HEK293 (cell line): ENCODE data around the gene USH1G.

Source experiments
- CTCF ChIA-PET: fragments of 350-600 bp; formaldehyde crosslinking; extraction: SDS; loops from one replicate; lab custom pipeline; 2021; ENCODE audit warnings: antibody characterized with exemption; lab: Yijun Ruan, JAX
- POLR2A ChIA-PET: fragments of 300-600 bp; formaldehyde crosslinking; extraction: SDS; loops from one replicate; lab custom pipeline; 2020; ENCODE audit warnings: antibody characterized with exemption, inconsistent platforms; lab: Yijun Ruan, JAX
- H3K27ac ChIP-seq: fragments of 200-500 bp; sonication (Bioruptor generic); 2 replicates; pipeline ENCODE4 v1.5.1; 2014; ENCODE audit warnings: low read depth, low read length, control low read depth, inconsistent platforms; ENCODE audit errors: extremely low read depth
- H3K36me3 ChIP-seq, 2 experiments: fragments of 200-500 bp in 1 of 2; sonication (Bioruptor generic) in 1 of 2; 1 replicate in 1 of 2; 2 replicates in 1 of 2; pipeline ENCODE4 v1.5.1; 2014 to 2017; ENCODE audit warnings: inconsistent platforms in 2 of 2, low read length in 2 of 2; ENCODE audit not compliant: control insufficient read depth in 2 of 2, insufficient read depth in 1 of 2
- H3K4me1 ChIP-seq: fragments of 200-500 bp; sonication (Bioruptor generic); 2 replicates; pipeline ENCODE4 v1.5.1; 2014; ENCODE audit warnings: mild to moderate bottlenecking, low read length, inconsistent platforms; ENCODE audit not compliant: control insufficient read depth, insufficient read depth
- H3K4me3 ChIP-seq: 2 replicates; pipeline ENCODE4 v1.5.1; 2011; ENCODE audit warnings: low read depth, mild to moderate bottlenecking, control low read depth, low read length, moderate library complexity
- H3K9me3 ChIP-seq: fragments of 200-500 bp; sonication (Bioruptor generic); 2 replicates; pipeline ENCODE4 v1.5.1; 2014; ENCODE audit warnings: low read depth, low read length, inconsistent platforms; ENCODE audit not compliant: control insufficient read depth, insufficient read depth
- EGR2 ChIP-seq: fragments of 450-650 bp; formaldehyde crosslinking; IDR thresholded peaks from 2 replicates; pipeline ENCODE4 v1.5.1; 2016; ENCODE audit warnings: low read depth, missing biosample characterization, missing genetic modification characterization
- HOXD13 ChIP-seq: sonication (generic); formaldehyde crosslinking; IDR thresholded peaks from 2 replicates; pipeline ENCODE4 v1.8.0; 2022; ENCODE audit warnings: missing genetic modification reagents, borderline replicate concordance
- KLF1 ChIP-seq: fragments of 450-650 bp; formaldehyde crosslinking; IDR thresholded peaks from 2 replicates; pipeline ENCODE4 v1.5.1; 2016; ENCODE audit warnings: missing biosample characterization, missing genetic modification characterization
- OVOL3 ChIP-seq: fragments of 450-650 bp; formaldehyde crosslinking; IDR thresholded peaks from 2 replicates; pipeline ENCODE4 v1.5.1; 2016; ENCODE audit warnings: missing biosample characterization, missing genetic modification characterization
- SALL2 ChIP-seq: fragments of 450-650 bp; formaldehyde crosslinking; IDR thresholded peaks from 2 replicates; pipeline ENCODE4 v1.5.0; 2017; ENCODE audit warnings: missing biosample characterization, mild to moderate bottlenecking, missing genetic modification characterization, borderline replicate concordance
- SP7 ChIP-seq: fragments of 450-650 bp; formaldehyde crosslinking; IDR thresholded peaks from 2 replicates; pipeline ENCODE4 v1.5.1; 2016; ENCODE audit warnings: missing biosample characterization, missing genetic modification characterization
- ZBTB17 ChIP-seq: fragments of 450-650 bp; formaldehyde crosslinking; IDR thresholded peaks from 2 replicates; pipeline ENCODE4 v1.5.1; 2016; ENCODE audit warnings: missing biosample characterization, missing genetic modification characterization
- ZBTB26 ChIP-seq: fragments of 450-650 bp; formaldehyde crosslinking; optimal IDR thresholded peaks from 2 replicates; pipeline ENCODE3; 2016; ENCODE audit warnings: missing biosample characterization, mild to moderate bottlenecking, missing genetic modification characterization
- ZBTB48 ChIP-seq: fragments of 450-650 bp; formaldehyde crosslinking; IDR thresholded peaks from 2 replicates; pipeline ENCODE4 v1.5.1; 2016; ENCODE audit warnings: missing biosample characterization, missing genetic modification characterization
- ZNF112 ChIP-seq: fragments of 450-650 bp; formaldehyde crosslinking; IDR thresholded peaks from 2 replicates; pipeline ENCODE4 v1.5.0; 2017; ENCODE audit warnings: missing biosample characterization, missing genetic modification characterization
- ZNF133 ChIP-seq: fragments of 450-650 bp; formaldehyde crosslinking; IDR thresholded peaks from 2 replicates; pipeline ENCODE4 v1.5.1; 2016; ENCODE audit warnings: missing biosample characterization, missing genetic modification characterization
- ZNF335 ChIP-seq: fragments of 450-650 bp; formaldehyde crosslinking; conservative IDR thresholded peaks from 2 replicates; pipeline ENCODE4 v1.5.1; 2016; ENCODE audit warnings: missing biosample characterization, missing genetic modification characterization
- ZNF366 ChIP-seq: fragments of 450-650 bp; formaldehyde crosslinking; conservative IDR thresholded peaks from 2 replicates; pipeline ENCODE4 v1.5.1; 2016; ENCODE audit warnings: missing biosample characterization, missing genetic modification characterization
- ZNF423 ChIP-seq: fragments of 450-650 bp; formaldehyde crosslinking; IDR thresholded peaks from 2 replicates; pipeline ENCODE4 v1.5.1; 2016; ENCODE audit warnings: missing biosample characterization, missing genetic modification characterization
- ZNF530 ChIP-seq: fragments of 450-650 bp; formaldehyde crosslinking; IDR thresholded peaks from 2 replicates; pipeline ENCODE4 v1.5.1; 2016; ENCODE audit warnings: low read depth, missing biosample characterization, missing genetic modification characterization
- ZNF600 ChIP-seq: fragments of 450-650 bp; formaldehyde crosslinking; IDR thresholded peaks from 2 replicates; pipeline ENCODE4 v1.5.1; 2016; ENCODE audit warnings: missing biosample characterization, missing genetic modification characterization
- ZNF658 ChIP-seq: fragments of 450-650 bp; formaldehyde crosslinking; IDR thresholded peaks from 2 replicates; pipeline ENCODE4; 2016; ENCODE audit warnings: missing biosample characterization, missing genetic modification characterization
- ZNF692 ChIP-seq: fragments of 450-650 bp; formaldehyde crosslinking; IDR thresholded peaks from 2 replicates; pipeline ENCODE4 v1.5.1; 2016; ENCODE audit warnings: missing biosample characterization, missing genetic modification characterization
- TF ChIP-seq, protein P1 (sequence below): fragments of 450-650 bp; formaldehyde crosslinking; IDR thresholded peaks from 2 replicates; pipeline ENCODE4 v1.5.1; 2016; ENCODE audit warnings: missing biosample characterization, missing genetic modification characterization
- TF ChIP-seq, protein P2 (sequence below): fragments of 450-650 bp; formaldehyde crosslinking; IDR thresholded peaks from 2 replicates; pipeline ENCODE4; 2016; ENCODE audit warnings: missing biosample characterization, missing genetic modification characterization
- TF ChIP-seq, protein P3 (sequence below): fragments of 450-650 bp; formaldehyde crosslinking; IDR thresholded peaks from 2 replicates; pipeline ENCODE4 v1.5.1; 2016; ENCODE audit warnings: missing biosample characterization, missing genetic modification characterization

The USH1G gene

DNA sequence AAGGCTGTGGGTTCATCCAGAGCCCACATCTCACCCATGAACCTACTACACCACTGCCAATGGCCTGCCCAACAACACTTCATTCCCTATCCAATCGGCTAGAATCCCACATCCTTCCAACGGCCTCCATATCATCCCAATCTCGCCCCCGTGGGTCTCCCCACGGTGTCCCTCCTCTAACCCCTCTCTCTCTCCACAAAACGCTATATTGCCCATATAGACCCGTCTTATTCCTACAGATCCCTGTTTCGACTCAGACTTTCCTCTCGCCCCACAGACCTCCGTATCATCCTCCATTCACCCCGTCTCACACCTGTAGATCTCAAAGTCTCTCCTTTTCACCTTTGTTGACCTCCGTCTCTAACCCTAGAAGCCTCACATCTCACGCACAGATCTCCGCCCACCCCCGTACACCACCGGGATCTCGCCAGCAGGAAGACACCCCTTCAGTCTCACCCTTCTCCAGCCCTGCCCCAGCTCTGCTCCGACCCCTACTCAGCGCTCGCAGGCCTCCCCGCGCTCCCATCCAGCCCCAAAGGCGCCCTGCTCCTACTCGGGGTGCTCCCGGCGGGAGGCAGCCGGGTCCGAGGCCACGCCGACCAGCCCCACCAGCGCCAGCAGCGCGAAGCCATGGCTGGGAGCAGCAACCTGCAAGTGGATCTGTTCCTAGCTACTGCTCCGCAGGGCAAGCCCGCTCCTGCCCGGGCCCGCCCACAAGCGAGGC, 50.6 kb downstream of the USH1G start, which contains the start of gene FDXR (continued):
- TF ChIP-seq, protein P1, sequence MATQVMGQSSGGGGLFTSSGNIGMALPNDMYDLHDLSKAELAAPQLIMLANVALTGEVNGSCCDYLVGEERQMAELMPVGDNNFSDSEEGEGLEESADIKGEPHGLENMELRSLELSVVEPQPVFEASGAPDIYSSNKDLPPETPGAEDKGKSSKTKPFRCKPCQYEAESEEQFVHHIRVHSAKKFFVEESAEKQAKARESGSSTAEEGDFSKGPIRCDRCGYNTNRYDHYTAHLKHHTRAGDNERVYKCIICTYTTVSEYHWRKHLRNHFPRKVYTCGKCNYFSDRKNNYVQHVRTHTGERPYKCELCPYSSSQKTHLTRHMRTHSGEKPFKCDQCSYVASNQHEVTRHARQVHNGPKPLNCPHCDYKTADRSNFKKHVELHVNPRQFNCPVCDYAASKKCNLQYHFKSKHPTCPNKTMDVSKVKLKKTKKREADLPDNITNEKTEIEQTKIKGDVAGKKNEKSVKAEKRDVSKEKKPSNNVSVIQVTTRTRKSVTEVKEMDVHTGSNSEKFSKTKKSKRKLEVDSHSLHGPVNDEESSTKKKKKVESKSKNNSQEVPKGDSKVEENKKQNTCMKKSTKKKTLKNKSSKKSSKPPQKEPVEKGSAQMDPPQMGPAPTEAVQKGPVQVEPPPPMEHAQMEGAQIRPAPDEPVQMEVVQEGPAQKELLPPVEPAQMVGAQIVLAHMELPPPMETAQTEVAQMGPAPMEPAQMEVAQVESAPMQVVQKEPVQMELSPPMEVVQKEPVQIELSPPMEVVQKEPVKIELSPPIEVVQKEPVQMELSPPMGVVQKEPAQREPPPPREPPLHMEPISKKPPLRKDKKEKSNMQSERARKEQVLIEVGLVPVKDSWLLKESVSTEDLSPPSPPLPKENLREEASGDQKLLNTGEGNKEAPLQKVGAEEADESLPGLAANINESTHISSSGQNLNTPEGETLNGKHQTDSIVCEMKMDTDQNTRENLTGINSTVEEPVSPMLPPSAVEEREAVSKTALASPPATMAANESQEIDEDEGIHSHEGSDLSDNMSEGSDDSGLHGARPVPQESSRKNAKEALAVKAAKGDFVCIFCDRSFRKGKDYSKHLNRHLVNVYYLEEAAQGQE (tag by site-specific recombination): peak; percentile 58; the same call in 1 of the 2 replicates
- TF ChIP-seq ZBTB48 (tag by site-specific recombination): peak; percentile 61; the same call in 1 of the 2 replicates
- 0 out of 2 replicates have a peak, but pooled peaks have one; percentile 14 for TF ChIP-seq ZNF692 (tag by site-specific recombination)
- peak; percentile 42 for TF ChIP-seq SP7
- no peak for TF ChIP-seq ZNF530 (tag by site-specific recombination)
- TF ChIP-seq ZNF423 (tag by site-specific recombination): no peak; the same call in 1 of the 2 replicates

GRCh38 chr17:74871356-74872076, 51.5 kb downstream of the USH1G start:
- no peak overlapping the region for H3K27ac ChIP-seq
- H3K9me3 ChIP-seq: no peaks in the 10 kb centered on the region
- ChIA-PET CTCF (interaction anchor here (0.7 to 7.4 kb wide), 7 partner anchors 12 to 305 kb away, joined by 3 to 83 read pairs (median 3); partner anchors contain the start of genes CD300H and GRIN2C), POLR2A (interaction anchor here (1.9 to 3.3 kb wide), 3 partner anchors 9 to 18 kb away, joined by 12 to 47 read pairs (median 40); no protein-coding TSS in a partner anchor)
- H3K4me3 ChIP-seq: peak overlapping the region; percentile 83; the same call in 1 of the 2 replicates
- H3K36me3 ChIP-seq: peaks cover 0 to 40% of the 10 kb centered on the region in 2 experiments; a peak in 1 of 3 replicates
- TF ChIP-seq ZNF366 (tag by site-specific recombination) (peak; percentile 55), ZBTB17 (tag by site-specific recombination) (peak; percentile 10; the same call in 1 of the 2 replicates), ZNF133 (tag by site-specific recombination) (peak; percentile 18; the same call in 1 of the 2 replicates)
- TF ChIP-seq, protein P2, sequence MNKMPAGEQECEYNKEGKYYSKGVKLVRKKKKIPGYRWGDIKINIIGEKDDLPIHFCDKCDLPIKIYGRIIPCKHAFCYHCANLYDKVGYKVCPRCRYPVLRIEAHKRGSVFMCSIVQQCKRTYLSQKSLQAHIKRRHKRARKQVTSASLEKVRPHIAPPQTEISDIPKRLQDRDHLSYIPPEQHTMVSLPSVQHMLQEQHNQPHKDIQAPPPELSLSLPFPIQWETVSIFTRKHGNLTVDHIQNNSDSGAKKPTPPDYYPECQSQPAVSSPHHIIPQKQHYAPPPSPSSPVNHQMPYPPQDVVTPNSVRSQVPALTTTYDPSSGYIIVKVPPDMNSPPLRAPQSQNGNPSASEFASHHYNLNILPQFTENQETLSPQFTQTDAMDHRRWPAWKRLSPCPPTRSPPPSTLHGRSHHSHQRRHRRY: no peak; the same call in 1 of the 2 replicates
- peaks cover 10% of the 10 kb centered on the region for H3K4me1 ChIP-seq

- POLR2A ChIA-PET: interaction anchor here (0.6 to 3.3 kb wide), 4 partner anchors 17 to 619 kb away, joined by 3 to 47 read pairs (median 6); no protein-coding TSS in a partner anchor
- CTCF ChIA-PET: interaction anchor here (0.6 to 7.4 kb wide), 6 partner anchors 10 to 126 kb away, joined by 3 to 83 read pairs (median 5); partner anchors contain the start of gene GRIN2C
- Histone ChIP-seq H3K4me1 (peaks cover 10% of the 10 kb centered on the region), H3K4me3 (no peak overlapping the region), H3K36me3 (peaks cover 0 to 49% of the 10 kb centered on the region in 2 experiments; a peak in 1 of 3 replicates), H3K9me3 (no peaks in the 10 kb centered on the region), H3K27ac (no peak overlapping the region)
- TF ChIP-seq OVOL3 (no peak), ZBTB26 (no peak), ZNF112 (tag by site-specific recombination) (no peak), KLF1 (tag by site-specific recombination) (no peak), ZNF600 (tag by site-specific recombination) (0 out of 2 replicates have a peak, but pooled peaks have one; percentile 17), ZNF335 (tag by site-specific recombination) (peak; percentile 27; the same call in 1 of the 2 replicates), EGR2 (tag by site-specific recombination) (no peak), ZNF658 (tag by site-specific recombination) (no peak), HOXD13 (no peak), SALL2 (no peak)
- TF ChIP-seq, protein P3, sequence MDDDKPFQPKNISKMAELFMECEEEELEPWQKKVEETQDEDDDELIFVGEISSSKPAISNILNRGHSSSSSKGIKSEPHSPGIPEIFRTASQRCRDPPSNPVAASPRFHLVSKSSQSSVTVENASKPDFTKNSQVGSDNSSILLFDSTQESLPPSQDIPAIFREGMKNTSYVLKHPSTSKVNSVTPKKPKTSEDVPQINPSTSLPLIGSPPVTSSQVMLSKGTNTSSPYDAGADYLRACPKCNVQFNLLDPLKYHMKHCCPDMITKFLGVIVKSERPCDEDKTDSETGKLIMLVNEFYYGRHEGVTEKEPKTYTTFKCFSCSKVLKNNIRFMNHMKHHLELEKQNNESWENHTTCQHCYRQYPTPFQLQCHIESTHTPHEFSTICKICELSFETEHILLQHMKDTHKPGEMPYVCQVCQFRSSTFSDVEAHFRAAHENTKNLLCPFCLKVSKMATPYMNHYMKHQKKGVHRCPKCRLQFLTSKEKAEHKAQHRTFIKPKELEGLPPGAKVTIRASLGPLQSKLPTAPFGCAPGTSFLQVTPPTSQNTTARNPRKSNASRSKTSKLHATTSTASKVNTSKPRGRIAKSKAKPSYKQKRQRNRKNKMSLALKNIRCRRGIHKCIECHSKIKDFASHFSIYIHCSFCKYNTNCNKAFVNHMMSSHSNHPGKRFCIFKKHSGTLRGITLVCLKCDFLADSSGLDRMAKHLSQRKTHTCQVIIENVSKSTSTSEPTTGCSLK (tag by site-specific recombination): no peak
Measured at GRCh38 chr17:74870512-74870911, 52.5 kb downstream of the USH1G start.
